ENCODE data around the gene CALML5. TPM values are rescaled to one million over a fixed set of nuclear protein-coding genes. Genes with fewer than 3 reads are reported as not detected.
A peak's percentile ranks its signal among the peaks of the same experiment; 100 is the strongest.

The CALML5 gene
- total and polyA plus RNA-seq, 9 of the 15 experiments (the other 6 are each of a cell fraction or from before 2014, with no cell fraction given), result not detected

DNA sequence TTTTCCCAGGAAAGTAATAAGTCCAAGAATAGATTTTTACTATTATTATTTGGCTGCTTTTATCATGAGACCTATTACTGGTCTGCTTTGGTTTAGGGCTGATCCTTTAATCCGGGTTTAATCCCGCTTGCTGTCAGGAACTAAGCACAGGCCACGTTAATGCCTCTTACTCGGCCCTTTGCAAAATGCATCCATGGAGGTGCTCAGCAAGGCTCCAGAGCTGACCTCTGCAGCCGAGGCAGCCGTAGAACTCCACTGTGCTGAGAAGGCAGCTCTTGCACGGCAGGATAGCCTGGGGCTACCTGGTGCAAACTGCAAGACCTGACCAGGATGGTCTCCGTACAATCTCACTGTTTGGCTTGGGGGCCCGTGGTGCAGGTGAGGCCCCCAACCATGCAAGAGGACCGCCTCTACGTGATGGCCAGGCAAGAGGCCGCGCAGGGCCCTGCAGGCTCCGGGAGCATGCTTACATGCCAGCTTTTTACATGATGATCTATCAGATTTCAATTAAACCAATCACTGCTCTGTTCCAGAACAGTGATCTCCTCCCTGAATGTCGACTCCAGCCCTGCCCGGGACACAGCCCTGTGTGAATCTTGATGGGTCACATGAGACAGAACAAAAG lies 15.0 kb upstream of the CALML5 start:
- ChIA-PET CTCF (ENCODE audit: low intra/inter-chr PET ratio) (no interaction called here), POLR2A (interaction anchor here (0.9 kb wide), 1 partner anchor 11 kb away, joined by 3 read pairs; no protein-coding TSS in a partner anchor)
- TF ChIP-seq SRSF7 (optimal IDR thresholded peaks at IDR 0.05; ENCODE audit: low read depth, low read length), result no peak
- no peak for TF ChIP-seq TCFL5 (CRISPR knock-in tag; conservative IDR thresholded peaks at IDR 0.05)
- TF ChIP-seq ILK (tag; IDR thresholded peaks at IDR 0.05; ENCODE audit: borderline replicate concordance, low read depth), result no peak
- TF ChIP-seq HMG20A (CRISPR knock-in tag; conservative IDR thresholded peaks at IDR 0.05), result no peak
- TF ChIP-seq MAFK (IDR thresholded peaks at IDR 0.05; ENCODE audit: low read length), result no peak
- TF ChIP-seq, protein P1, sequence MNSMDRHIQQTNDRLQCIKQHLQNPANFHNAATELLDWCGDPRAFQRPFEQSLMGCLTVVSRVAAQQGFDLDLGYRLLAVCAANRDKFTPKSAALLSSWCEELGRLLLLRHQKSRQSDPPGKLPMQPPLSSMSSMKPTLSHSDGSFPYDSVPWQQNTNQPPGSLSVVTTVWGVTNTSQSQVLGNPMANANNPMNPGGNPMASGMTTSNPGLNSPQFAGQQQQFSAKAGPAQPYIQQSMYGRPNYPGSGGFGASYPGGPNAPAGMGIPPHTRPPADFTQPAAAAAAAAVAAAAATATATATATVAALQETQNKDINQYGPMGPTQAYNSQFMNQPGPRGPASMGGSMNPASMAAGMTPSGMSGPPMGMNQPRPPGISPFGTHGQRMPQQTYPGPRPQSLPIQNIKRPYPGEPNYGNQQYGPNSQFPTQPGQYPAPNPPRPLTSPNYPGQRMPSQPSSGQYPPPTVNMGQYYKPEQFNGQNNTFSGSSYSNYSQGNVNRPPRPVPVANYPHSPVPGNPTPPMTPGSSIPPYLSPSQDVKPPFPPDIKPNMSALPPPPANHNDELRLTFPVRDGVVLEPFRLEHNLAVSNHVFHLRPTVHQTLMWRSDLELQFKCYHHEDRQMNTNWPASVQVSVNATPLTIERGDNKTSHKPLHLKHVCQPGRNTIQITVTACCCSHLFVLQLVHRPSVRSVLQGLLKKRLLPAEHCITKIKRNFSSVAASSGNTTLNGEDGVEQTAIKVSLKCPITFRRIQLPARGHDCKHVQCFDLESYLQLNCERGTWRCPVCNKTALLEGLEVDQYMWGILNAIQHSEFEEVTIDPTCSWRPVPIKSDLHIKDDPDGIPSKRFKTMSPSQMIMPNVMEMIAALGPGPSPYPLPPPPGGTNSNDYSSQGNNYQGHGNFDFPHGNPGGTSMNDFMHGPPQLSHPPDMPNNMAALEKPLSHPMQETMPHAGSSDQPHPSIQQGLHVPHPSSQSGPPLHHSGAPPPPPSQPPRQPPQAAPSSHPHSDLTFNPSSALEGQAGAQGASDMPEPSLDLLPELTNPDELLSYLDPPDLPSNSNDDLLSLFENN (IDR thresholded peaks at IDR 0.05; ENCODE audit: low read depth in 2 of 2, low read length in 2 of 2), result no peak
- no peak for TF ChIP-seq EHMT2 (IDR thresholded peaks at IDR 0.05)
- TF ChIP-seq POLR2H (tag; IDR thresholded peaks at IDR 0.05; ENCODE audit: low read depth), result no peak
- TF ChIP-seq KDM2B (CRISPR knock-in tag; IDR thresholded peaks at IDR 0.05), result no peak
- TF ChIP-seq CTBP1 (IDR thresholded peaks at IDR 0.05; ENCODE audit: borderline replicate concordance), result no peak
- no peak for TF ChIP-seq SFPQ (IDR thresholded peaks at IDR 0.05; ENCODE audit: low read depth, low read length)
- TF ChIP-seq, protein P2, sequence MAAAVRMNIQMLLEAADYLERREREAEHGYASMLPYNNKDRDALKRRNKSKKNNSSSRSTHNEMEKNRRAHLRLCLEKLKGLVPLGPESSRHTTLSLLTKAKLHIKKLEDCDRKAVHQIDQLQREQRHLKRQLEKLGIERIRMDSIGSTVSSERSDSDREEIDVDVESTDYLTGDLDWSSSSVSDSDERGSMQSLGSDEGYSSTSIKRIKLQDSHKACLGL (CRISPR knock-in tag; IDR thresholded peaks at IDR 0.05; ENCODE audit: borderline replicate concordance, poor library complexity, severe bottlenecking), result no peak
- TF ChIP-seq HSF4 (CRISPR knock-in tag; IDR thresholded peaks at IDR 0.05; ENCODE audit: borderline replicate concordance), result no peak
- no peaks in the 10 kb centered on the region; the same call in 2 of the 3 replicates for H3K36me3 ChIP-seq (ENCODE audit: control insufficient read depth, insufficient read depth, low read length)
- FAIRE-seq (no peak), ATAC-seq (no peak), DNase-seq (ENCODE audit: extremely low read depth in 1 of 4, low spot score in 3 of 4) (no peak)
- no peak overlapping the region for H2AFZ ChIP-seq (ENCODE audit: low read depth, low read length)
- in situ Hi-C loops (cut with MboI) (no loop called here), intact Hi-C loops (cut with micrococcal nuclease) (no loop called here)
- no peak overlapping the region for H3K4me3 ChIP-seq
- H3K4me1 ChIP-seq (replicated peaks in 1 of 2; ENCODE audit: control insufficient read depth in 2 of 2, insufficient read depth in 2 of 2, low read length in 2 of 2), result peaks cover 24 to 31% of the 10 kb centered on the region in 2 experiments
- peaks cover 5% of the 10 kb centered on the region; the same call in 1 of the 2 replicates for H3K9me3 ChIP-seq (replicated peaks; ENCODE audit: control insufficient read depth, insufficient read depth, low read depth, low read length)
- WGBS (ENCODE audit: insufficient coverage, low coverage, missing lambda C conversion rate), result 78% methylated on average over 16 of the region's 16 CpGs
- H4K20me1 ChIP-seq (replicated peaks; ENCODE audit: control insufficient read depth, insufficient read depth, low read length), result no peaks in the 10 kb centered on the region
- H3K27me3 ChIP-seq (ENCODE audit: control insufficient read depth in 2 of 2, insufficient read depth in 2 of 2, low read length in 2 of 2), result no peaks in the 10 kb centered on the region
- peak overlapping the region in 1 of 2 experiments; percentile 47; a peak in 1 of 4 replicates for H3K9ac ChIP-seq (ENCODE audit: insufficient read depth in 1 of 2, low read depth in 2 of 2, low read length in 2 of 2)
- H3K9me1 ChIP-seq (ENCODE audit: control insufficient read depth, insufficient read depth, low read length), result no peaks in the 10 kb centered on the region
- H3K79me2 ChIP-seq (ENCODE audit: control insufficient read depth, insufficient read depth, low read length), result no peaks in the 10 kb centered on the region
- no TSS peak for BruUV-seq (replicated peaks)
- H3K27ac ChIP-seq (ENCODE audit: extremely low read depth, low read depth, low read length), result no peak overlapping the region
- H3K4me2 ChIP-seq (ENCODE audit: insufficient read depth, low read length), result no peak overlapping the region
